A673 (cell line): ENCODE results near the gene HRH2. TPM values are rescaled to one million over a fixed set of nuclear protein-coding genes. Genes with fewer than 3 reads are reported as not detected.

ENCODE experiments used
- BruUV-seq: library from RNA; stranded (reverse); fragments of 400-500 nt; replicated peaks from 2 replicates; lab custom pipeline; 2021; lab: Mats Ljungman, UMichigan
- CTCF ChIA-PET: fragments of 300-600 bp; sonication (Branson Sonifier 250); formaldehyde crosslinking; loops from one replicate; lab custom pipeline; 2022; ENCODE audit warnings: antibody characterized with exemption; lab: Charles Lee
- POLR2A ChIA-PET: fragments of 300-600 bp; sonication (Branson Sonifier 250); formaldehyde crosslinking; loops from one replicate; lab custom pipeline; 2022; ENCODE audit warnings: antibody characterized with exemption; ENCODE audit not compliant: low non-redundant PET; lab: Charles Lee
- DNase-seq: peaks from one replicate; pipeline ENCODE4 v3.0.0-alpha.2; 2015; ENCODE audit warnings: low spot score
- H3K27ac ChIP-seq: fragments of 200-600 bp; sonication (generic); 2 replicates; pipeline ENCODE4 v1.5.1; 2016; ENCODE audit warnings: mixed run types, low read depth, mild to moderate bottlenecking, mixed read lengths, antibody characterized with exemption, low read length; ENCODE audit not compliant: poor library complexity, severe bottlenecking
- H3K27me3 ChIP-seq: fragments of 200-600 bp; sonication (generic); replicated peaks from 2 replicates; pipeline ENCODE4 v1.6.1; 2017; ENCODE audit warnings: mixed run types, low read depth, mild to moderate bottlenecking, mixed read lengths, antibody characterized with exemption, low read length; ENCODE audit not compliant: insufficient read depth, poor library complexity
- H3K36me3 ChIP-seq: fragments of 200-600 bp; sonication (generic); 2 replicates; pipeline ENCODE4 v1.6.1; 2016; ENCODE audit warnings: mixed run types, mild to moderate bottlenecking, mixed read lengths, antibody characterized with exemption, low read length; ENCODE audit not compliant: insufficient read depth, poor library complexity, severe bottlenecking
- H3K4me1 ChIP-seq: fragments of 200-600 bp; sonication (generic); 2 replicates; pipeline ENCODE4 v1.6.1; 2017; ENCODE audit warnings: mixed run types, mild to moderate bottlenecking, mixed read lengths, antibody characterized with exemption, low read length; ENCODE audit not compliant: insufficient read depth, poor library complexity, severe bottlenecking
- H3K4me3 ChIP-seq: fragments of 200-600 bp; sonication (generic); 2 replicates; pipeline ENCODE4 v1.5.1; 2016; ENCODE audit warnings: low read depth, mixed run types, mild to moderate bottlenecking, mixed read lengths, low read length; ENCODE audit not compliant: poor library complexity, severe bottlenecking
- H3K9me3 ChIP-seq: fragments of 200-600 bp; sonication (generic); 2 replicates; pipeline ENCODE4 v1.6.1; 2016; ENCODE audit warnings: mixed run types, low read depth, mild to moderate bottlenecking, mixed read lengths, antibody characterized with exemption, low read length; ENCODE audit not compliant: poor library complexity, severe bottlenecking
- EZH2 ChIP-seq: fragments of 200-600 bp; sonication (generic); IDR thresholded peaks from 2 replicates; pipeline ENCODE4 v1.6.1; 2017; ENCODE audit warnings: borderline replicate concordance, low read depth, mild to moderate bottlenecking, mixed read lengths, antibody characterized with exemption, low read length; ENCODE audit not compliant: poor library complexity, severe bottlenecking
- intact Hi-C: fragments of 100-400 bp; cut with micrococcal nuclease; formaldehyde crosslinking; loops from one replicate; pipeline ENCODE4 v1.10.0; 2022; ENCODE audit not compliant: unreplicated experiment
- total RNA-seq: library from RNA; stranded (reverse); gene quantifications from 2 replicates; pipeline ENCODE4 v1.2.3, GENCODE V29; 2021
- TF ChIP-seq, protein P1 (sequence below): fragments of 300-800, 200-600 bp; sonication (generic); conservative IDR thresholded peaks from 2 replicates; pipeline ENCODE4 v1.5.1; 2017; ENCODE audit warnings: low read depth, mild to moderate bottlenecking, antibody characterized with exemption, low read length, moderate library complexity, mixed read lengths

Gene HRH2
- total RNA-seq, 1 experiment from 2014 or later, result not detected

DNA sequence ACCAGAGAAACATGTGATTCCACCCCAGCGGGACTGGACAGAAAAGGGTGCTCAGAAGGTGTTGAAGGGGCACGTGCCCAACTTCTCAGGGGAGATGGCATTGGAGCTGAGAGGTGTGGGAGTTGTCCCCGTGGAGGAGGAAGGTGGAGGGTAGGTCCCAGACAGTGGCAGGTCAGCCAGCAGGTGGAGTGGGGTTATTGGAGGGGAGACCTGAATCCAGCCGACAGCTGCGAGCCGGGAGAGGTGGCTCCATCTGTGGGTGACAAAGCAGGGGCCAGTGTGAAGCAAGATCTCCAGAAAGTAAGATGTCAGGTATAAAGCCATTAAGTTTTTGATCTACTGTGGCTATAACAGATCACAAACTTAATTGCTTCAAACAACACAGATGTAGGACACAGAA, 75.1 kb downstream of the HRH2 start:
- DNase-seq, result no peak
- BruUV-seq, result no TSS peak
- no peak overlapping the region for H3K27ac ChIP-seq
- H3K9me3 ChIP-seq, result no peaks in the 10 kb centered on the region
- TF ChIP-seq EZH2, result no peak
- TF ChIP-seq, protein P1, sequence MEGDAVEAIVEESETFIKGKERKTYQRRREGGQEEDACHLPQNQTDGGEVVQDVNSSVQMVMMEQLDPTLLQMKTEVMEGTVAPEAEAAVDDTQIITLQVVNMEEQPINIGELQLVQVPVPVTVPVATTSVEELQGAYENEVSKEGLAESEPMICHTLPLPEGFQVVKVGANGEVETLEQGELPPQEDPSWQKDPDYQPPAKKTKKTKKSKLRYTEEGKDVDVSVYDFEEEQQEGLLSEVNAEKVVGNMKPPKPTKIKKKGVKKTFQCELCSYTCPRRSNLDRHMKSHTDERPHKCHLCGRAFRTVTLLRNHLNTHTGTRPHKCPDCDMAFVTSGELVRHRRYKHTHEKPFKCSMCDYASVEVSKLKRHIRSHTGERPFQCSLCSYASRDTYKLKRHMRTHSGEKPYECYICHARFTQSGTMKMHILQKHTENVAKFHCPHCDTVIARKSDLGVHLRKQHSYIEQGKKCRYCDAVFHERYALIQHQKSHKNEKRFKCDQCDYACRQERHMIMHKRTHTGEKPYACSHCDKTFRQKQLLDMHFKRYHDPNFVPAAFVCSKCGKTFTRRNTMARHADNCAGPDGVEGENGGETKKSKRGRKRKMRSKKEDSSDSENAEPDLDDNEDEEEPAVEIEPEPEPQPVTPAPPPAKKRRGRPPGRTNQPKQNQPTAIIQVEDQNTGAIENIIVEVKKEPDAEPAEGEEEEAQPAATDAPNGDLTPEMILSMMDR, result no peak
- ChIA-PET POLR2A (no interaction called here), CTCF (no interaction called here)
- peaks cover 9% of the 10 kb centered on the region for H3K27me3 ChIP-seq
- no peak overlapping the region for H3K4me3 ChIP-seq
- no peaks in the 10 kb centered on the region for H3K4me1 ChIP-seq
- no peaks in the 10 kb centered on the region for H3K36me3 ChIP-seq
- intact Hi-C loops, result no loop called here

GRCh38 chr5:175734016-175734415, 76.1 kb downstream of the HRH2 start:
- BruUV-seq, result no TSS peak

DNA sequence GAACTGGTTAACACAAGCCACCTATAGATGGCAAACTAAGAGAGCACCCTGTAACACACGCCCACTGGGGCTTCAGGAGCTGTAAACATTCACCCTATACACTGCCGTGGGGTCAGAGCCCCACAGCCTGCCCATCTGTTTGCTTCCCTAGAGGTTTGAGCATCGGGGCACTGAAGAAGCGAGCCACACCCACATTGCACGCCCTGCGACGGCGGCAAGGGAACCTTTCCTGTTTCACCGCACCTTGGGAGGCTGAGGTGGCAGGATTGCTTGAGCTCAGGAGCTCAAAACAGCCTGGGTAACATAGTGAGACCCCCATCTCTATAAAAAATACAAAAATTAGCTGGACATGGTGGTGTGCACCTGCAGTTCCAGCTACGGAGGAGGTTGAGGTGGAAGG, 76.6 kb downstream of the HRH2 start:
- CTCF ChIA-PET, result no interaction called here
- no peak overlapping the region for H3K4me3 ChIP-seq
- no peaks in the 10 kb centered on the region for H3K36me3 ChIP-seq
- no peak overlapping the region for H3K27ac ChIP-seq
- intact Hi-C loops, result no loop called here
- no peak for DNase-seq
- no peaks in the 10 kb centered on the region for H3K9me3 ChIP-seq
- peaks cover 23% of the 10 kb centered on the region for H3K27me3 ChIP-seq
- no peak for TF ChIP-seq EZH2
- TF ChIP-seq, protein P1, result no peak
- POLR2A ChIA-PET, result interaction anchor here (0.6 kb wide), 1 partner anchor 100 kb away, joined by 3 read pairs; no protein-coding TSS in a partner anchor
- BruUV-seq, result no TSS peak
- no peaks in the 10 kb centered on the region for H3K4me1 ChIP-seq

More at GRCh38 chr5:175734016-175734415, 76.1 kb downstream of the HRH2 start:
- POLR2A ChIA-PET, result no interaction called here
- CTCF ChIA-PET, result no interaction called here
- no peak overlapping the region for H3K4me3 ChIP-seq
- no peak for TF ChIP-seq EZH2
- TF ChIP-seq, protein P1, result no peak
- no peak overlapping the region for H3K27ac ChIP-seq
- H3K4me1 ChIP-seq, result no peaks in the 10 kb centered on the region
- no peaks in the 10 kb centered on the region for H3K9me3 ChIP-seq
- no peak for DNase-seq
- peaks cover 18% of the 10 kb centered on the region for H3K27me3 ChIP-seq
- H3K36me3 ChIP-seq, result no peaks in the 10 kb centered on the region
- intact Hi-C loops, result no loop called here
